ENCODE measurements around the gene LRRTM4.

DNA sequence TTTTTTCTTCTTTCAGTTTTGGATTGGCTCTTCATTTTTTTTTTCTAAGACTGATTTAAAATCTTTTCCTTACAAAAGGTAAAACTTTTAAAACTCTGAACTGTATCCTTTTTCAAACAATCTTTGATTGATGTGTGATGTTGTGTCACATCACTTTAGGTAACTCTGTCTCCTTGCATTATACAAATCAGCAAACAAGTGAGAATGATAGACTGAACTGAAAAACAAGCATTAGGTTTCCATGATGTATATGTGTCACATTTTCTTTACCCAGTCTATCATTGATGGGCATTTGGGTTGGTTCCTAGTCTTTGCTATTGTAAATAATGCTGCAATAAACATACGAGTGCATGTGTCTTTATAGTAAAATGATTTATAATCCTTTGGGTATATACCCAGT is 655.7 kb downstream of the LRRTM4 start:
- TF ChIP-seq, protein P1, sequence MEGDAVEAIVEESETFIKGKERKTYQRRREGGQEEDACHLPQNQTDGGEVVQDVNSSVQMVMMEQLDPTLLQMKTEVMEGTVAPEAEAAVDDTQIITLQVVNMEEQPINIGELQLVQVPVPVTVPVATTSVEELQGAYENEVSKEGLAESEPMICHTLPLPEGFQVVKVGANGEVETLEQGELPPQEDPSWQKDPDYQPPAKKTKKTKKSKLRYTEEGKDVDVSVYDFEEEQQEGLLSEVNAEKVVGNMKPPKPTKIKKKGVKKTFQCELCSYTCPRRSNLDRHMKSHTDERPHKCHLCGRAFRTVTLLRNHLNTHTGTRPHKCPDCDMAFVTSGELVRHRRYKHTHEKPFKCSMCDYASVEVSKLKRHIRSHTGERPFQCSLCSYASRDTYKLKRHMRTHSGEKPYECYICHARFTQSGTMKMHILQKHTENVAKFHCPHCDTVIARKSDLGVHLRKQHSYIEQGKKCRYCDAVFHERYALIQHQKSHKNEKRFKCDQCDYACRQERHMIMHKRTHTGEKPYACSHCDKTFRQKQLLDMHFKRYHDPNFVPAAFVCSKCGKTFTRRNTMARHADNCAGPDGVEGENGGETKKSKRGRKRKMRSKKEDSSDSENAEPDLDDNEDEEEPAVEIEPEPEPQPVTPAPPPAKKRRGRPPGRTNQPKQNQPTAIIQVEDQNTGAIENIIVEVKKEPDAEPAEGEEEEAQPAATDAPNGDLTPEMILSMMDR (IDR thresholded peaks at IDR 0.05): no peak
- TF ChIP-seq POLR2A (IDR thresholded peaks at IDR 0.05): no peak

Measured in esophagus squamous epithelium (tissue), 4 donors.